Retinal pigment epithelial cell (primary cell): Measurements from ENCODE around the gene SMARCD1.
A peak's percentile ranks its signal among the peaks of the same experiment; 100 is the strongest.

Source experiments
- DNase-seq: peaks from one replicate; pipeline ENCODE4 v3.0.0-alpha.2; 2010; ENCODE audit warnings: low read depth
- H3K4me3 ChIP-seq: 2 replicates; pipeline ENCODE4 v1.5.1; 2011; ENCODE audit warnings: mild to moderate bottlenecking, low read length, control low read depth, moderate library complexity
- TF ChIP-seq, protein P1 (sequence below): conservative IDR thresholded peaks from 2 replicates; pipeline ENCODE4 v1.5.1; 2011; ENCODE audit warnings: low read depth, low read length, control low read depth, inconsistent platforms

SMARCD1 gene

DNA sequence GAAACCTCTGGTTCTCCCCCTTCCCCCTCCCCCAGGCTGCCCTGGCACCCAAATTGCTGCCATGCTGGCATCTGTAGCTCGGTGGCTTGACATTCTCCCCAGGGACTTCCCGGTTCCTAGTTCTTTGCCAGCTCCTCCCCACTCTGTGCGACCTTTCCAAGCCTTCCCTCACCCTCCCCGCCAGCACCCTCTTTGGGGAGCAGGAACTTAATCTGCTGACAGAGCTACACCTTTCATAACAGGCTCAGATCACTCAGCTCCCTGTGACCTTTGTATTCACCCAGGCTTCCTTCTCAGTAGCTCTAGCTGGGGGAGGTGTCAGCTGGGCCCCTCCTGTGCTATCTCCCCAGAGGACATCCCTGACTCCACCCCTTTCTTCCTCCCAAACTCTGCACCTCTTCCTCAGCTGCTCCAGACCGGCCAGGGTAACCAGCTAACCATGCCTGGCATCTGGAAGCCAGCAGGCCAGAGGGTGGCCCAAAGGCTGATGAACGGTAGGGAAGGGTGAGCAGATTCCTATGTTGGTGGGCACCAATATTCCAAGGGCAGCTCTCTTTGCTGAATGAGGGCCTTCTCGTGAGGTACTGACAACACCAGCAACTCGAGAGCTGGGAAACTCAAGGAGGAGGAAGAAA is 25.1 kb downstream of the SMARCD1 start:
- DNase-seq: no peak

DNA sequence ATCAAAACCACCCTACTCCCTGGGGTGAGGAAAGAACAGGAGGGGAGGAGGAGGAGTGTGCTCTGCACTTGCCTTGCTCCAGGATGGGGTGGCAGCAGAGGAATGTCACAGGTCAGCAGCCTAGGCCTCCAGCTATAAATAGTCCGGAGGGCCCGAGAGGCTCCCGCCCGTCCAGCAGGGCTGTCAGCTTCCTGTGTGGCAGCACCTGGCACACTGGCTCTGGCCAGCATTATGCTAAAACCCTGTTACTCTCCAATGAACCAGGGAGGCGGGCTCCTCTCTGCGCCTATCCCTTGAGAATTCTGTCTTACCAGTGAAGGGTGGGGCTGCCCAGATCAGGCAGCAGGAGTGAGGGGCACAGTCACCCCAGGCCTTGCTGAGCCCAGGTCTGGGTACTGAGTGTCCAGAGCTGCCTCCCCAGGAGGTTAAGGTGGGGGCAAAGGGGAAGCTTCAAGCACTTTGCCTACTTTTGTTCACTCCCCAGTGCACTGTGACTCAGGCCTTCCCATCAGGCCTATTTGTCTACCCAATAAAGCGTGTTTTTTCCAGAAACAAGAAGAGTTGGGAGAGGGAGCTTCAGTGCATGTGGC is 25.7 kb downstream of the SMARCD1 start:
- no peak for DNase-seq
- H3K4me3 ChIP-seq: no peak overlapping the region
- TF ChIP-seq, protein P1, sequence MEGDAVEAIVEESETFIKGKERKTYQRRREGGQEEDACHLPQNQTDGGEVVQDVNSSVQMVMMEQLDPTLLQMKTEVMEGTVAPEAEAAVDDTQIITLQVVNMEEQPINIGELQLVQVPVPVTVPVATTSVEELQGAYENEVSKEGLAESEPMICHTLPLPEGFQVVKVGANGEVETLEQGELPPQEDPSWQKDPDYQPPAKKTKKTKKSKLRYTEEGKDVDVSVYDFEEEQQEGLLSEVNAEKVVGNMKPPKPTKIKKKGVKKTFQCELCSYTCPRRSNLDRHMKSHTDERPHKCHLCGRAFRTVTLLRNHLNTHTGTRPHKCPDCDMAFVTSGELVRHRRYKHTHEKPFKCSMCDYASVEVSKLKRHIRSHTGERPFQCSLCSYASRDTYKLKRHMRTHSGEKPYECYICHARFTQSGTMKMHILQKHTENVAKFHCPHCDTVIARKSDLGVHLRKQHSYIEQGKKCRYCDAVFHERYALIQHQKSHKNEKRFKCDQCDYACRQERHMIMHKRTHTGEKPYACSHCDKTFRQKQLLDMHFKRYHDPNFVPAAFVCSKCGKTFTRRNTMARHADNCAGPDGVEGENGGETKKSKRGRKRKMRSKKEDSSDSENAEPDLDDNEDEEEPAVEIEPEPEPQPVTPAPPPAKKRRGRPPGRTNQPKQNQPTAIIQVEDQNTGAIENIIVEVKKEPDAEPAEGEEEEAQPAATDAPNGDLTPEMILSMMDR: peak; percentile 1

More for the DNA sequence above, 25.1 kb downstream of the SMARCD1 start:
- TF ChIP-seq, protein P1: no peak
- no peak overlapping the region for H3K4me3 ChIP-seq

DNA sequence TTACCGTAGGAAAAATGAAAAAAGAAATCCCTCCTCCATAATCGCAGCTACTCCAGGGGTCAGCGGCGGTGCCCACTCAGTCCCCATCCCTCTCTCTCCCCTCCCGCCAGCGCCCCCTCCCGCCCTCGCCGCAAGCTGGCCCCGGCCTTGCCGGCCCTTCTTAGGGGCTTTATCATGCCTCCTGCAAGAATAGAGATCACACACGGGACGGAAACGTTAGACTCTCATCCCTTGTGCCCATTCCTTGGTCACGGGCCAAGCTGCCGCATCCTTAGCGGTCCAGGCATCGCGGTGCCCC is 26.2 kb downstream of the SMARCD1 start:
- DNase-seq: no peak
- TF ChIP-seq, protein P1: no peak
- peak overlapping the region; percentile 22 for H3K4me3 ChIP-seq

DNA sequence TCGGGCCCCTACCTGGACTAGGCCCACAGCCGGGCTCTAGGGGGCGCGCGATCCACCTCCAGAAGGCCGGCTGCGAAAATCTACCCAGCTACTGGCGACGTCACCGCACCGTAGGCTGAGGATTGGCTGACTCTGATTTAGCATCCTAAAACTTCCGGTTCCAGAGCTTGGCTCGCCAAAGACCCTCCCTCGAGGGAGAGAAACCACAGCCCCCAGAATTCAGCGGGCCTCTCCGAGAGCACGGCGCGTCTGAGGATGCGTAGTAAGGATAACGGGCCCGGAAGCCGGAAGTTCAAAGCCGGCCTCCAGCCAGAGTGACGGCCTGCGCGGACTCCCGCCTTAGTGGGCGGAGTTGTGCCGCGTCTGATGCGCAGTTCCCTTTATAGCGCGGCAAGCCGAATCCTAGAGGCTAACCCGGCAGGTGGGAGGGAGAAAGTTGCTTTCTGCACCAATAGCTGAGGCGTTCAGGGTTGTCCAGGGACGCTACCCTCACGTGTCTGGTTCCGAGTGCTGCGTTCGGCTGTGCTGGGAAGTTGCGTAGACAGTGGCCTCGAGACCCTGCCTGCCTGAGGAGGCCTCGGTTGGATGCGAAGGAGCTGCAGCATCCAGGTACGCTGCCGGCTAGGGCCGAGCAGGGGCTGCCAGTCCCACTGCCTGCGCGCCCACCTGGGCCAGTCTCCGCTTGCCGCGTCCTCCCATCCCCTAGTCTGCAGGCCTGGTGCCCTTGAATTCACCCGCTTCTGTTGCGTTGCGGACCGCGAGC is 26.7 kb downstream of the SMARCD1 start, which contains the start of gene COX14:
Gene COX14, plus strand, starts transcription at position 544 of the 763 bp plus-strand sequence. CDS start 7,808 bp downstream, outside the sequence.
- DNase-seq: peak; percentile 98
- H3K4me3 ChIP-seq: peak within 1 kb of the TSS; percentile 93
- TF ChIP-seq, protein P1: peak; percentile 94

DNA sequence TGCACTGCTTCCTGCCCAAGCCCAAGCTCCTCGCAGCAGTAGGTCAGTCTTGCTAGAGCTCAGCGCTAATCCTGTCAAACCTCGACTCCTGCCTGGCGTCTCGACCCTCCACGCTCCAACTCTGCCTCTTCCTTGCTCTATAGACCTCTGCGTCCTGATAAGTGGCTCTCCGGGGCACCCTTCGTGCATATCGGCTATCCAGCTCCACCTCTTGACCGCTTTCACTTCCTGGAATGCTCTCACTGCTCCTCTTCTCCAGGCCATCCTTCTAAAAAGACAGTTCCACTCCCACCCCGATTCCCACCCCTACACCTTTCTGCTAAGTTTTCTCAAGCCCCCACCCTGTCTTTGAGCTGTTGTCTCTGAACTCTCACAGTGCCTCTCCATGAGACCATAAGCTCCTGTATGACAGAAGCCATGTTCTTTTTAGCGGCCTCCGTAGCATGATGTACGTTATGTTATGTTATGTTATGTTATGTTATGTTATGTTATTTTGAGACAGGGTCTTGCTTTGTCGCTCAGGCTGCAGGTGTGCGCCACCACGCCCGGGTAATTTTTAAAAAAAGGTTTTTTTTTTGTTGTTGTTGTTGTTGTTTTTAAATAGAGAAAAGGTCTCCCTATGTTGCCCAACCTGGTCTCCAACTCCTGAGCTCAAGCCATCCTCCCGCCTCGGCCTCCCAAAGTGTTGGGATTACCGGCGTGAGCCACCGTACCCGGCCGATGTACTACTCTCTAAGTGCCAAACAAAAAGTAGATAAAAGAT is 27.5 kb downstream of the SMARCD1 start:
- TF ChIP-seq, protein P1: no peak
- DNase-seq: no peak
- peak overlapping the region; percentile 93 for H3K4me3 ChIP-seq

DNA sequence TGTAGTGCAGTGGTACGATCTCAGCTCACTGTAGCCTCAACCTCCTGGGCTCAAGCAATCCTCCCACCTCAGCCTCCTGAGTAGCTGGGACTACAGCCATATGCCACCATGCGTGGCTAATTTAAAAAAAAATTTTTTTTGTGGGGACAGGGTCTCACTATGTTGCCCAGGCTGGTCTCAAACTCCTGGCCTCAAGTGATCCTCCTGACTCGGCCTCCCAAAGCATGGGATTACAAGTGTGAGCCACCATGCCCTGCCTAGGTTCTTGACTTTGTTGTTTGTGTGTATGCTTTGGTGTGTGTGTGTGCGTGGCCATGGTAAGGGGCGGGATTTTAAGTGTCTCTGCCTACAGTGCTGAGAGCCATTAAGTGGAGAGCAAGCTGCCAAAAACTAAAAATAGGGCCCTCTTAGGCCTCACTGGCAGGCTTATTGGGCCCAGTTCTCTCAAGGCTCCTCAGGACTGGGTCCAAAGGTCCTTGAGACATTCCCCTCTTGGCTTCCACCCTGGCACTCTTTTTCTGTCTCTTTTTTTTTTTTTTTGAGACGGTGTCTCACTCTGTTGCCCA is 32.0 kb downstream of the SMARCD1 start:
- DNase-seq: no peak
- TF ChIP-seq, protein P1: no peak

More for the DNA sequence above, 32.0 kb downstream of the SMARCD1 start:
- no peak overlapping the region for H3K4me3 ChIP-seq
